ENCODE measurements around the gene KCNE1.
"Not testable (repeated sequence)": the region's sequence is repeated elsewhere in the genome, so short reads cannot be mapped to it uniquely, and the experiment has no call there.

The KCNE1 gene

DNA sequence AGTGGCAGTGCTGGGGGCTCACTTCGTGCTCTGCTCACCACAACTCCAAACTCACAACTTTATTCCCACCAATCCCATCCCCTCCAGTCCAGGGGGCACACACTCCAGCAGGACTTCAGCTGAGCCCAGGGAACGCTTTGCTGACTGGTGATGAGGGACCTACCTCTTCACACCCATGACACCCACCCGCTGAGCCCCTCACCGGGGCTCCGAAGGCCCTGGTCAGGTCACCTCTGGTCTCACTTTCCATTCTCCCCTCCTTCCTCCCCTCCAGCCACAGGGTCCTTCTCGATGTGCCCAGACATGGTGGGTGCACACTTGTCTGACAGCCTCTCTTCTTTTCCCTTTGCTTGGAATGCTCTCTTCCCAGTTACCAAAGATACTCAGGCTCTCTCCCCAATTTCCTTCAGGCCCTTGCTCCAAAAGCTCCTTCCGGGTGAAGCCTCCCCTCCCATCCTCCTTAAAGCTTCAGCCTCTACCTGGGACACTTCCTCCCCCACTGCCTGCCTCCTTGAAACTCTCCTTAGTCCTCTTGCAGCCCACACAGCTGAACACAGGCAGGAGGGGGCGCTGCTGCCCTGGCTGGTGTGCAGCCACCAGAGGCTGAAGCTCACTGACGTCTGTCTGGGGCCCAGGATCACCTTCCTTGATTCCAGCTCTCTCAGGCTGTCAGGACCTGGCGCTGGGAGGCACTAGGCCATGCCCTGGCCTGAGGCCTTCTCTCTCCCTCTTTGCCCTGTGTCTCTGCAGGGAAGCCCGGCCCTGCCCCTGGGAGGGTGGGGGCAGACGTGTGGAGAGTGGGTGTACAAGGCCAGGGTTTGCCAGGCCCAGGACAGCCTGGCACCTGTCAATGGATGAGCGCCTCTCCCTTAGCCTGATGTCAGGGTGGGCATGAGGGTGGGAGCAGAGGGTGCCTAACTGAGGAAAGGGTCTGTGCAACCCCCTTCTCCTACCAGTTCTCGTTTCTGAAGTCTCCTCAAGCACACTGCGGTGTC is 1.6 kb downstream of the KCNE1 start:
- DNase-seq = peak; percentile 65

DNA sequence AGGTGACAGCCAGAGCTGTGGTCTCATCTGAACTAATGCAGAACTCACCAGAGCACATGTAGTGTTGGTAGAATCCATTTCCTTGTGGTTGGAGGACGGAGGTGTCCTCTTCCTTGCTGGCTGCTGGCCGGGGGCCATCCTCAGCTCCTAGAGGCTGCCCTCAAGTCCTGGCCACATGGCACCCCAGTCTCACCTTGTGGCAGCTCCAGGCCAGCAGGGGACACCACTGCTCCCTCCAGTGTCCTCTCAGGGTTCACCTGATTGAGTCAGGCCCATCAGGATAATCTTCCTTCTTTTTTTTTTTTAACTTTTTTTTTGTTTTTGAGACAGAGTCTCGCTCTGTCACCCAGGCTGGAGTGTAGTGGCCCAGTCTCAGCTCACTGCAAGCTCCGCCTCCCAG is 2.9 kb downstream of the KCNE1 start:
- no peak for DNase-seq

DNA sequence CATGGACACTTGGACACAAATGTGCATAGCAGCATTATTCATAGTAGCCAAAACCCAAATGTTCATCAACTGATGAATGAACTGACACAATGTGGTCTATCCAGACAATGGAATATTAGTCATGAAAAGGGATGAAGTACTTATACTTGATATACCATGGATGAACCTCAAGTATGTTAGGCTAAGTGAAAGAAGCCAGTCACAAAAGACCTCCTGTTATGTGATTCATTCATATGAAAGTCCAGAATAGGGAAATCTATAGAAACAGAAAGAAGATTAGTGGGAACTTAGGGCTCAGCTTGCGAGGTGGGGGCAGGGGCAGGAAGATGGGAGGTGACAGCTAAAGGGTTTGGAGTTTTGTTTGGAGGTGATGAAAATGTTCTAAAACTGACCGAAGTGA is 7.4 kb downstream of the KCNE1 start:
- DNase-seq = no peak

DNA sequence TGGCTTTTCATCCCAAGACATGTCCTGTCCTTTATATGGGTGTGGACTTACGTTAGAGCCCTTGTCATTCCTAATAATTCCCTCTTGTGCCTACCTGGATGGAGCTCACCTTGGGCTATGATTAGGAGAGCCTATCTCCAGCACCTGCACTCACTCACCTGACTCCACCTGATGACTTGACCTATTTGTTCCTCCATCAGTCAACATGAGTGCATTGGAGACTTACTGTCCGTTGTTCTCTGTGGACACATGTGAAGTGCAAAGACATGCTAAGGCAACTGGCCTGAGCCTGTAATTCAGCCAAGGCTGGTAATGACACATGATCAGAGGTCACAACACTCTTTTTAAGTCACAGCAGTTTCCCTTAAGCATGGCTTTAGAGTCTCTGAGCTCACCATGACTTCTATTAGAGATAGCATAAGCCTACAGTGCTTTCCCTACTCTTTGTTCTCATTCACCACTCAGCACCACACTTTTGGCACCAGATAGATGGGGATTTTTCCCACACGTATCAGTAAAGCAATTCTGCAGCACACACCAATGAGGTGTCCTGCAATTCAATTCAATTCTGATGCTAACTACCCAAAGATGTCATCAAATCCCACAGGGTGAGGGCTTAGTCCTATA is 9.4 kb downstream of the KCNE1 start:
- no peak for DNase-seq

DNA sequence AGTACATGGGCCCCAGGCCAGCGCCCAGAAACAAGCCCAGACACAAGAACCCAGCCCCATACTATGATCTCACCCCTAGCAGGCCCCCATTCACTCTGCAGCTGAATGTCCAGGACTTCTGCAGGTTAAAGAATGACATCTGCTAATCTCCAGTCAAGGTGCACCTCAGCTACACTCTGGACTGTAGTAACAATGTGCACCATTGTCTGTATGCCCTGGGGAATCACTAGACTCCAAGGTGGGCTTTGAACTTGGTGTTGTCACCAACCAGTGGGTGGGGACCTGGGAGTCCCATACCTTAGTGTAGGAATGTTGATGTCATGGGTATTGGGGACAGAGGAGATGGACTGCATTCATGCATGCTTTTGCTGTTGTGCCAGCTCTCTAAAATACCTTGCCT is 10.3 kb downstream of the KCNE1 start:
- no peak for DNase-seq

DNA sequence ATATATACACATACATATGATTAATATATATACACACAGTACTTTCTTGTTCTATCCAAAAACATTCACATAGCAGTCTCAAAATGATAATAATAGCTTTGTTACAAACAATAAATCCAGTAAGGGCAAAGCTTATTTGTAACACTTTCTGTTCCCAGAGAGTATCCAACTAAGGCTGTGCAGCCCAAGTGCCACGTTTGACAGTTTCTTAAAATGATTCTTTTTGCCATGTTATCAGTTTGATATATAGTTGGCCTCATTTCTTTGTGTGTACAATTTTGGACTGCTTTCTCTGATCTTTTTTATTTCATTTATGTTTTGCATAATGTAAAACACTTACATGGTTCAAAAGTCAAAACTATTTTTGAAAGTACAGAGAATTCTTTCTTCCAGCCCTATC is 11.8 kb downstream of the KCNE1 start:
- DNase-seq = no peak

DNA sequence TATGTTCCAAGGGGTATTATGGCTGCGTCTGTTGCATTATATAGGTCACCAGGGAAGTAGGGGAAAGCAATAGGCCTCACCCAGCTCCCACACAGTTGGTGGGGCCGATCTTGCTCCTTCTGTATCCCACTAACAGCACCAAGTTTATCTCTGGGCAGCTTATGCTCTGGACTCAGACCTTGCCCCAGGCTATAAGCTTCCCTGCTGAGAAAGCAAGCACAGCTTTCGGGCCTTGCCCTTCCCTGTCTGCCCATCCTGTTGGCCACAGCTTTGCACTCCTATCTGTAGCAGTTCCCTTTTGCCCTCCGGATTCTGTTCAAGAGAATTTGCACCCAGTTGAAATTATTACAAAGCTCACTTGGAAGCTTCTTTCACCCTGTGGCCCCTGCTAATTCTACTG is 12.9 kb downstream of the KCNE1 start:
- DNase-seq = no peak

DNA sequence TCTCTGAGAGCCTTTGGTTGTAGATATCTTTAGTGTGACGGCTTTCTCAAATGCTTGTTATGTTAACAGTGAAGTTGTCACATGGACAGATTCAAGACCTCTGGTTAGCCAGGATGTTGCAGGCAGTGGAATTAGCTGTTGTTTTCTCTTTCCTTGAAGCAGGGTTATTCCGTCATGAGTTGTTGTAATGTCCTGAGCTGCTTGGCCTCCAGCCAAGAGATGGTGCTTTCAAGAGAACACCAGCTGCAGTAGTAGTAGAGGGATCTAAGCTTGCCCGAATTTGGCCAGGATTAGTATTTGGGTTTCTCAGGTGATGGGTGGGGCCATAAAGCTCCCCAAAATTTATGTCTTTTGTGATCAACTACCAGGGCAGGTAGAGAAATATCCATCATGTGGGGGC is 13.4 kb downstream of the KCNE1 start:
- DNase-seq = no peak

DNA sequence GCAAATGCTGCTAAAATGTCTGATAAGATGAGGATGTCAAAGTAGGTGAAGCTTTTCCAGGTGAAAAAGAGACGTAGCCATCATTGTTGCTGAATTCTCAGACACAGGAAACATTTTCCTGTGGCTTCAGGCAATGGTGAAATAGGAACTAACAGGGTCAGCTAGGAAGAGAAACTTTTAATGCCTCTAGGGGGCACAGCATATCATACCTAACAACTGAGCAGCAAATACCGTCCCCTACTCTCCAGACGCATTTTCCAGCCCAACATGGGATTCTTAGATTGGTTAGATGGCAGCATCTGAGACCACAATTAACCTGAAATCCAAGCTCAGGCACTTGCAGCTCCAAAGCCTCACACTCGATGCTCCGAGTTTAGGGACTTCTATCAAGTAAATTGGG is 28.2 kb downstream of the KCNE1 start:
- not testable (repeated sequence) for DNase-seq

DNA sequence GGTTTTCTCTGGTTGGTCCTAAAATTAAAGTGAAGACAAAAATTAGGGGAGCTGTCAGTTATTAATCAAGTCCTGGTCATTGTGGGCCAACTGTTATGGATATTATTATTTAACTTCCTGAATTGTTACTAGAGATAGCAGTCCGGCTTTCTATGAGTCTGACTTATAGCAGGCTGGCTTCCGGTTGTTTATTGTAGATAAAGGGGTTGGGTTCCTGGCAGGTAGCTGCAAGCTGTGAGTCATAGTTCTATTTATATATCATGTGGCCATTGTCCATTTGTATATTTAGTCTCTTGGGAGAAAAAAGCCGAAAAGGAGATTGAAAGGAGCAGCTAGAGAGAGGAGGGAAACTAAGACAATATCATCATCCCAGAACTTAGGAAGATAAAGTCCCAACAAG is 28.6 kb downstream of the KCNE1 start:
- not testable (repeated sequence) for DNase-seq

DNA sequence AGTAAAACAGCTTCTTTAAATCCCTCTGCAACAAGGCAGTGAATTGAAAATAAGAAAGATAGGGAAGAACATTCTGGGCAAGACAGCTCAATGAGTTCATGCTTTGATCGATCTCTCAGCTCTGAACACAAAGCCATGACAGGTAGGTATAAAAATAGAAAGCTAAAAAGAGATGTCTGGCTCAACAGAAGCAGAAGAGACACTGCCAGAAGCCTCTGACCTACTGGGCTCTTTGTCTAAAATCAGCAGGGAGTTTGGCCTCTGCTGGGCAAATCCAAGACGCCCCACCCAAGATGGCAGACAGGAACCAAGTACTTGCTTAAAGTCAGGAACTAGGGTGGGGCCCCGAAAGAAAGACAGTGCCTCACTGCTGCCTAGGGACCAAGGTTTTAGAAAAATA is 44.7 kb downstream of the KCNE1 start:
- DNase-seq = not testable (repeated sequence)

DNA sequence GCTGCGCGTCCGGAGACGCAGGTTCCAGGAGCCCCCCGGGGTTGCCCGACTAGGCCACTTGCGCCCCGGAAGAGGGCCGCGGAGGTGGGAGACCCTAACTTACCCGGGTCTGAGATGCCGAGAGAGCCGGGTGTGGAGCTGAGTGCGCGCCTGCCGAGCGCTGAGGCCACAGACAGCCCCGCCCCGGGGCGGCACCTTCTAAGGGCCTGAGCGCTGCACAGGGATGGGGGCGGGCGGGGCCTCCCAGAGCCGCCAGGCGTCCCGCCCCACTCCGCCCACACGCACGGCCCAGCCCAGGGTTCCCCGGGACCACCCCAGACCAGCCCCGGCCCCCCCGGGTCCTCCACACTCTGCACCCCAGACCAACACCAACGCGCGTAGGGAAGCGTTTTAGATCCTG is 52.6 kb downstream of the KCNE1 start:
- DNase-seq = not testable (repeated sequence)

DNA sequence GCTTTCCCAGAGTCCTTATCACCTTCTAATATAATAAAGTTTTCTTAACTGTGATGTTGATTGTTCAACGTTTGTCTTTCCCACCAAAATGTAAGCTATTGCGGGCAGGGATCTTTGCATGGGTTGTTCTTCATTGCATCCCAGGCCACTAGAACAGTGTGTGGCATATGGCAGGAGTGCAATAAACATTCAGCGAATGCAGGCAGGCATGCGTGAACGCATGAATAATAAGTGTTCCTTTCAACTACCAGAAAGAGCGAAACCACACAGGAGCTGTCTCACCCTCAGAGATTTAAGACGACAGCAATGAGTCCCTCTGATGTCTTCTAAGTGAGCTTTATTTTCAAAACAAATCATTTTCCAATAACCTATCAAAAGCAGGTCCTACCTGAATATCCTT is 53.7 kb downstream of the KCNE1 start:
- not testable (repeated sequence) for DNase-seq

DNA sequence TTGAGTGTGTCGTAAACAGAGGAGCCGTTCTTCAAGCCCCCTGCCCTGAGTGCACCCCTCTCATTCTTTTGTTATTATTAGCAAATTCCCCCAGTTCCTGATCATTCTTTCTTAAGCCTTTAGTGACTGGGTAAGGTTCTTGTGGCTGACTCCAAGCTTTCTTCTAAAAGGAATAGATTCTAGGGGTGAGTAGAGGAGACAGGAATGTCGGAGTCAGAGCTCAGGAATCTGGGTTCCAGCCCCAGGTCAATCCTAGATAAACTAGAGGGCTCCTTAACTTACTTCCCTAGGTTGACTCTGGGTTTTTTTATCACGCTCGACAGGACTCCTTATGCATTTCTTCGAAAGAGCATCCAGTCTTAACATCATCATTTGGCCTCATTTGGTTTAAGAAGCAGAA is 55.8 kb downstream of the KCNE1 start:
- DNase-seq = not testable (repeated sequence)

DNA sequence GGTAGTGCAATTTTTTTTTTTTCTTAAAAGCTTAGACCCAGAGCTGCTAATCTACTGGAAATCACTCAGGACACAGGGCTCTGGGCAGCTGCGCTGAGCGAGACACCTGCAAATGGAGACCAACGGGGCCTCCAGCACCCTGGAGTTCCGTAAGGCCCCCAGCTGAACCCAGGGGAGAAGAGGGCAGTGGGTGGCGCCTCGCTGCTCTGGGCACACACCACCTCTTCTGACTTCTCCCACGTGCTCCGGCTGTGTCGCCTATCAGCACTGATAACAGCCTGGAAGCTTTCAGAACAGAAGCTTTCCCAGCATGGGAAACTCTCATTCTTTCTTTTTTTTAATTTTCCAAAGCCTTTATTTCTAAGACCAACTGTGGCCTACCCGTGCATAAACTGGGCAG is 56.4 kb downstream of the KCNE1 start:
- not testable (repeated sequence) for DNase-seq

DNA sequence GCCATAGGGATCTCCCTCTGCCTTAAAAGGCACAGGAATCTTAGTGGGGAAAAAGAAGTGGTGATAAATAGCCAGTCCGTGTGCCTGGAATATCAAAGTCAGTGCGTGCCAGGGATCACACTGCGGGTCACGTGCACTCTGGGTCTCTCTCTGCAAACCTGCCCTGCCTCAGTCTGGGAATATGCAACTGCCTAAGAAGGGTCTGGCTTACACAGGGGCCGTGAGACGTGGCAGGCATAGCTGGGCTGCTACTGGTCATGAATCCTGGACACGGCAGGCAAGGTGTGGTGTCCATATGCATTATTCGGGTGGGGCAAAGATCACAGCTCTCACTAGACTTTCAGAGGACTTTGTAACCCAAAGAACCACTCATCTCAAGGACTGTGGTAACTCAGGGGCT is 65.0 kb downstream of the KCNE1 start:
- not testable (repeated sequence) for DNase-seq

DNA sequence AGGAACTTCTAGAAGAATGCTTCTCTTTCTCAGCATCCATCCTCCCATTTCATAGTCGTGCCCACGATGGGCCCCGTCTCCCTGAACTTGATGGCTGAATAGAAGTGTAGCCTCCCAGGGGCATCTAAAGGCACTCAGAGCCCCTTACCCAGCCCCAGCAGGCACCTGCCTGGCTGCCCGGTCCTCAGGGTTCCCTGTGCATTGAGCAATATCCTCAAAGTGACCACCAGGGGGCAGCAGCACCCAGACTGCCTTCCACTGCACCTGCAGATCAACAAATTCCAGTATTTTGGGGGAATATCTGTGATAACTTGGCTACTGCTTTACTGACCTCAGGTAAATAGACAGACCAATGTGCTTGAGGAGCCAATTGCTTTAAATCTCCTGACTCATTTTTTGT is 68.5 kb downstream of the KCNE1 start:
- DNase-seq = not testable (repeated sequence)

DNA sequence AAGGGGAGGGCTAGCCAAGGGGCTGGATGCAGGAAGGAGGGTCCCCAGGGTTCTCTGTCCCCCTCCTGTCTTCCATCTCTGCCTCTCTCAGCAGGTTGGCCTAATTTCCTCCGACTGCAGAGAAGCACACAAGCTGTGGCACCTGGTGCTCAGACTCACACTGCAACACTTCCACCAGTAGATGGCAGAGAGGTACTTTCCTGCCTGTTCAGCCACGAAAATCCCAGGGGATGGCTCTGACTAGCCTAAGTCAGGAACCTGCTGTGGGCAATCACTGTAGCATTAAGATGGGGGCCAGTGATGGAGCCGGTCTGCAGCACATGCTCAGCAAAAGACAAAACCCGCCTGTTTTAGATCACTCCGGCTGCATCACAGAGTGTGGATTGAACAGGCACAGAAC is 82.3 kb downstream of the KCNE1 start:
- not testable (repeated sequence) for DNase-seq

DNA sequence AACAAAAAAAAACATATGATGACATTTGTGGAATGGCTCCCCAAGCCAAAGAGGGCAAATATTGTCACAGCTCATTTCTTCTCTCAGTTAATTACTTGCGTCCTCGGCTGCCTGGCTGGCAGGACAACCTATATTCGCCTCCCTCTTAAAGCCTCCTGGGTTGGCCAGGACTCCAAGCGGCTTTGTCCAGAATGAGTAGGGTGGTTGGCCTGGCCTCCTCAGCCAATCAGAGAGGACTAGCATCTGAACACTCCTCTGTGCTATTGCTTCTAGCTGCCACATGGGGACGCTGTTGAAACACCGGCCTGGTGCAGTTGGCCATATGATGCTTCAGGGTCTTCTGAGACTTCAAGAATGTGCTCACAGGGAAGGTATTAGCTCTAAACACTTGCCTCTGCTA is 83.6 kb downstream of the KCNE1 start:
- not testable (repeated sequence) for DNase-seq

DNA sequence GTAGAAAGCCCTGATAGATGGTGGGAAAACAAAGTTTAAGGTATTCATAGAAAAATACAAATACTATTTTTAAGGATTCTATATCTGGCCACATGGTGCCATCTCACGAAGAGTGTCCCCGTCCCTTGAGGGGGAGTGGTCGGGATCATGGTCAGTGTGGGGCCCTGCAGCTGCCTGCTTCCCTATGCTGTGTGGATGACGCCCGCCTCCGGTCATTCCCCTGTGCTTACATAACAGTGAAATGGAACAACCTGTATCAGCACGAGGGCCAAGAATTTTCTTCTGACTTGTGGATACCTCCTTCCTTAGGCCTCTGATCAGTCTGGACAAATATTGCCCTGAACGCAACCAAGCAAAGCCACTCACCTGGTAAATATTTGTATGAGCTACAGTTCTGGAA is 84.7 kb downstream of the KCNE1 start:
- DNase-seq = not testable (repeated sequence)

DNA sequence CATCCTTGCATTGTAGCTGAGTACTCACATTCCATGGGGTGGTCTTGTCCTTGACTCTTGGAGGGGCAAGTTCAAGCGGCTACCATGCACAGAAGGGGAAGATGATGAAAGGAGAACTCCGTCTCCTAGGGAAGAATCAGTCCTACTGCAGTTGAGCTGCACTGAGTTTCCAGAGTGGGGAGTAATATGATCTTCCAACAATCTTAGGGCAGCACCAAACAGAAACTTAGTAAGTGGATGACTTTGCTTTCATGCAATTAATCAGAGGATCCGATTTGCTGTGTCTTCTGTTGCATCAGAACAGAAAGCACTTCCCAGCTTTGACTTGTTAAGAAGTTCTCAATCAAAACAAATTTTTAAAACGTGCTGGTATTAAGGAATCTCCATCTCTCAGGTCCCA is 88.2 kb downstream of the KCNE1 start, which contains the start of gene SMIM34:
SMIM34 (minus strand) TSS at position 147 of the 400 bp plus-strand sequence; CDS start at position 35, 112 bp downstream.
- DNase-seq = not testable (repeated sequence)

DNA sequence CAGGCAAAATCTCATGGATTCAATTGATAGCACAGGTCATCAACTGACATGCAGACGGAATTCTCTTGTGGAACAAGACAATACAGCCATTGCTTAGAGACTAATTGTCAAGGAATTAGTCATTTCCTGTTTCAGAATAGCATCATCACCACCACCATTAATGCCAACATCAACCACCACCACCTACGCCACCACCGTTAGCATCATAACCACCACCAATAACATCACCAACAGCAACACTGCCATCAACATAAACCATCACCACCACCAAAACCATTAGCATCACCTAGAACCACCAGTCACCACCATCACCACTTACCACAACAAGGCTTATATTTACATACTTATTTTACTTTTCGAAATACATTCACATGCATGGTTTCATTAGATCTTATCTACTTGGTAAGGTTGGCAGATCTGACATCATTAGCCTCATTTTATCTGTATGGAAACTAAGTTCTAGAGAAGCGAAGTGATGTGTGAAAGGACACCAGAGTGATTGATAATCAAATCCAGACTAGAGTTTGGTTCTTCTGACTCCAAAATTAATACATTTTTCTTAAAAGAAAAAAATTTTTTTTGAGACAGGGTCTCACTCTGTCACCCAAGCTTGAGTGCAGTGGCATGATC is 94.4 kb downstream of the KCNE1 start:
- DNase-seq = not testable (repeated sequence)

DNA sequence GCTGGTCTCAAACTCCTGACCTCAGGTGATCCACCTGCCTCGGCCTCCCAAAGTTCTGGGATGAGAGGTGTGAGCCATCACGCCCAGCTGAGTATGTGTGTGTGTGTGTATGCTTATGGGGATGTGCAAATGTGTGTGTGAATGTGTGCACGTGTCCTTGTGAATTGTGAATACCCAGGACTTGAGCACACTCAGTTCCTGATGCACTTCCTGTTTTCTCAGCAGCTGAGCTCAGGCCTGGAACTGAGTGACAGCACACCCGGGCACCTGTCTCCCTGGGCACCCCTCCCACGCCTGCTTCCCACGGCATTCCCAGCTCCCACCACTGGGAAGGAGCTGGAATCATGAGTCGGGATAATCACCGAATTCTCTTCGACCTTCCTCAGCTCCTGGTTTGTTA is 104.7 kb downstream of the KCNE1 start:
- not testable (repeated sequence) for DNase-seq

DNA sequence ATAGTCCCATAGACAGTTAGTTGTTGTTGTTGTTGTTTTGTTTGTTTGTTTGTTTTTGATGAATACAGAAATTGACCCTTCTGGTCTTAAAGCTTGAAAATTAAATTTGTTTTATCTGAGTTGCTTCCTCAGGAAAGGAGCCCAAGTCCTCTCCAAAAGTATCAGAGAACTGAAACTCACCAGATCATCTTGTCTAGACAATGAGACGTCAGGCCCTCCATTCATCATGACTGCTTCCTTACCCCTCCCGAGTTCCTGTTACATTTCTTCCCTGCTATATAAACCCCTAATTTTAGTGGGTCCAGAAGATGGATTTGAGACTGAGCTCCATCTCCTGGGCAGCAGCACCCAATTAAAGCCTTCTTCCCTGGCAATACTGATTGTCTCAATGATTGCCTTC is 105.3 kb downstream of the KCNE1 start:
- DNase-seq = not testable (repeated sequence)

Data from NCI-H748 treated with DMSO at 0.1 percent for 48 hours (cell line).